H1 (cell line): ENCODE data around the gene SHMT2. TPM values are rescaled to one million over a fixed set of nuclear protein-coding genes. Genes with fewer than 3 reads are reported as not detected.

Experiments
- CTCF ChIA-PET: fragments of 300-600 bp; sonication (Branson Sonifier 250); formaldehyde crosslinking; loops from one replicate; lab custom pipeline; 2021; ENCODE audit not compliant: partially characterized antibody; lab: Charles Lee
- POLR2A ChIA-PET: fragments of 300-600 bp; sonication (Branson Sonifier 250); formaldehyde crosslinking; loops from one replicate; lab custom pipeline; 2021; ENCODE audit warnings: inconsistent platforms; ENCODE audit not compliant: partially characterized antibody; lab: Charles Lee
- DNase-seq, 2 experiments: peaks; one replicate each; pipeline versions ENCODE4 v3.0.0 to v3.0.0-alpha.2; 2010 to 2022; ENCODE audit warnings: low spot score in 2 of 2, low read depth in 1 of 2, mixed read lengths in 1 of 2
- FAIRE-seq: peaks from 2 replicates; lab custom pipeline; 2011; peaks lifted over from hg19 to GRCh38; lab: Jason Lieb, UNC
- H2AFZ ChIP-seq: 2 replicates; pipeline ENCODE4 v1.8.1; 2012; ENCODE audit warnings: low read length, inconsistent platforms
- H2AK5ac ChIP-seq: 2 replicates; pipeline ENCODE4 v1.6.1; 2013; ENCODE audit warnings: low read depth, low read length
- H2BK120ac ChIP-seq: replicated peaks from 2 replicates; pipeline ENCODE3; 2013; ENCODE audit warnings: low read depth, low read length, inconsistent platforms
- H2BK12ac ChIP-seq: 2 replicates; pipeline ENCODE4 v1.6.1; 2013; ENCODE audit warnings: low read depth, low read length
- H2BK15ac ChIP-seq: 2 replicates; pipeline ENCODE4 v1.6.1; 2013; ENCODE audit warnings: low read length
- H2BK20ac ChIP-seq: 2 replicates; pipeline ENCODE4 v1.6.1; 2013; ENCODE audit warnings: low read length
- H2BK5ac ChIP-seq: 2 replicates; pipeline ENCODE4 v1.6.1; 2013; ENCODE audit warnings: low read depth, low read length
- H3K14ac ChIP-seq: 2 replicates; pipeline ENCODE4 v1.6.1; 2013; ENCODE audit warnings: inconsistent platforms; ENCODE audit not compliant: insufficient read length
- H3K18ac ChIP-seq: 2 replicates; pipeline ENCODE4 v1.6.1; 2013; ENCODE audit warnings: low read length; ENCODE audit errors: extremely low read depth
- H3K23ac ChIP-seq: 2 replicates; pipeline ENCODE4 v1.6.1; 2013; ENCODE audit warnings: inconsistent platforms; ENCODE audit not compliant: insufficient read length
- H3K23me2 ChIP-seq: 2 replicates; pipeline ENCODE4 v1.6.1; 2013; ENCODE audit warnings: low read depth, low read length
- H3K27ac ChIP-seq: 2 replicates; pipeline ENCODE4 v1.6.1; 2011; ENCODE audit warnings: low read depth, low read length, inconsistent platforms
- H3K27me3 ChIP-seq, 4 experiments: replicated peaks in 1 of 4; 1 replicate in 1 of 4; 2 replicates in 3 of 4; pipeline versions ENCODE4 v1.6.1 to v1.8.1; 2011 to 2013; ENCODE audit warnings: low read length in 3 of 4, mild to moderate bottlenecking in 3 of 4, inconsistent platforms in 2 of 4, mixed read lengths in 2 of 4, moderate library complexity in 1 of 4; ENCODE audit not compliant: control insufficient read depth in 3 of 4, insufficient read depth in 3 of 4; ENCODE audit errors: extremely low read depth in 1 of 4
- H3K36me3 ChIP-seq, 4 experiments: 2 replicates each; pipeline versions ENCODE4 v1.6.1 to v1.8.1; 2011 to 2013; ENCODE audit warnings: mild to moderate bottlenecking in 4 of 4, low read length in 3 of 4, moderate library complexity in 2 of 4, control low read depth in 1 of 4, inconsistent platforms in 1 of 4; ENCODE audit not compliant: insufficient read depth in 4 of 4, control insufficient read depth in 2 of 4
- H3K4ac ChIP-seq: replicated peaks from 2 replicates; pipeline ENCODE3; 2013; ENCODE audit warnings: low read length, low read depth, mixed read lengths, inconsistent platforms; ENCODE audit not compliant: insufficient read length
- H3K4me1 ChIP-seq, 4 experiments: replicated peaks in 1 of 4; 1 replicate in 1 of 4; 2 replicates in 3 of 4; pipeline versions ENCODE4 v1.6.1 to v1.8.1; 2011 to 2013; ENCODE audit warnings: low read length in 3 of 4, inconsistent platforms in 2 of 4, mixed read lengths in 1 of 4; ENCODE audit not compliant: insufficient read depth in 4 of 4, control insufficient read depth in 3 of 4
- H3K4me2 ChIP-seq, 2 experiments: 2 replicates each; pipeline versions ENCODE4 v1.6.1 to v1.8.1; 2011 to 2013; ENCODE audit warnings: low read depth in 2 of 2, low read length in 2 of 2, control low read depth in 1 of 2, inconsistent platforms in 1 of 2, mild to moderate bottlenecking in 1 of 2; ENCODE audit not compliant: insufficient read depth in 1 of 2
- H3K4me3 ChIP-seq, 4 experiments: fragments of 200-600, 300-600 bp in 1 of 4; sonication (generic), shearing (Covaris generic), sonication (Bioruptor Twin) in 1 of 4; 2 replicates each; pipeline versions ENCODE4 v1.5.1 to v1.8.1; 2011 to 2016; ENCODE audit warnings: low read length in 4 of 4, low read depth in 3 of 4, control low read depth in 2 of 4, inconsistent platforms in 2 of 4, mild to moderate bottlenecking in 2 of 4, mixed read lengths in 1 of 4, moderate library complexity in 1 of 4; ENCODE audit not compliant: insufficient read depth in 2 of 4; ENCODE audit errors: extremely low read depth in 1 of 4
- H3K56ac ChIP-seq: replicated peaks from 2 replicates; pipeline ENCODE3; 2013; ENCODE audit warnings: low read depth, mild to moderate bottlenecking, mixed read lengths, low read length, inconsistent platforms; ENCODE audit not compliant: insufficient read length
- H3K79me1 ChIP-seq: 2 replicates; pipeline ENCODE4 v1.6.1; 2013; ENCODE audit warnings: low read depth, low read length, control low read depth
- H3K79me2 ChIP-seq, 2 experiments: 2 replicates each; pipeline versions ENCODE4 v1.6.1 to v1.8.1; 2012 to 2013; ENCODE audit warnings: low read length in 2 of 2, mild to moderate bottlenecking in 2 of 2, inconsistent platforms in 1 of 2; ENCODE audit not compliant: insufficient read depth in 2 of 2, control insufficient read depth in 1 of 2
- H3K9ac ChIP-seq, 4 experiments: replicated peaks in 1 of 4; 1 replicate in 1 of 4; 2 replicates in 3 of 4; pipeline versions ENCODE4 v1.6.1 to v1.8.1; 2011 to 2013; ENCODE audit warnings: low read depth in 3 of 4, low read length in 3 of 4, control low read depth in 2 of 4, mild to moderate bottlenecking in 2 of 4, moderate library complexity in 2 of 4, inconsistent platforms in 1 of 4; ENCODE audit errors: extremely low read depth in 1 of 4
- H3K9me3 ChIP-seq, 2 experiments: 2 replicates each; pipeline versions ENCODE4 v1.6.1 to v1.8.1; 2012 to 2013; ENCODE audit warnings: mild to moderate bottlenecking in 2 of 2, moderate library complexity in 2 of 2, control low read depth in 1 of 2, inconsistent platforms in 1 of 2, low read depth in 1 of 2, low read length in 1 of 2, mixed read lengths in 1 of 2; ENCODE audit not compliant: insufficient read depth in 2 of 2
- H4K20me1 ChIP-seq, 2 experiments: replicated peaks in 1 of 2; 2 replicates each; pipeline versions ENCODE3 to v1.8.1; 2011 to 2013; ENCODE audit warnings: inconsistent platforms in 2 of 2, low read length in 2 of 2, mild to moderate bottlenecking in 1 of 2; ENCODE audit not compliant: insufficient read depth in 2 of 2, control insufficient read depth in 1 of 2
- H4K5ac ChIP-seq: 2 replicates; pipeline ENCODE4 v1.6.1; 2013; ENCODE audit warnings: low read length, low read depth, mixed read lengths, inconsistent platforms; ENCODE audit not compliant: insufficient read length
- H4K8ac ChIP-seq: 2 replicates; pipeline ENCODE4 v1.8.0; 2013; ENCODE audit warnings: mild to moderate bottlenecking, moderate library complexity, low read length, inconsistent platforms; ENCODE audit not compliant: insufficient read depth; ENCODE audit errors: extremely low read depth
- H4K91ac ChIP-seq: replicated peaks from 2 replicates; pipeline ENCODE3; 2013; ENCODE audit warnings: low read length, mixed read lengths, inconsistent platforms; ENCODE audit not compliant: insufficient read length
- CBX8 ChIP-seq: fragments of 300-800, 300-1000 bp; sonication (generic); IDR thresholded peaks from 2 replicates; pipeline ENCODE4 v1.7.1; 2016; ENCODE audit warnings: low read depth, low read length, borderline replicate concordance
- E2F6 ChIP-seq: IDR thresholded peaks from 2 replicates; pipeline ENCODE4 v1.6.1; 2012; ENCODE audit warnings: inconsistent platforms
- EZH2 ChIP-seq: fragments of 200-600 bp; sonication (generic); IDR thresholded peaks from 2 replicates; pipeline ENCODE4 v1.7.1; 2012; ENCODE audit warnings: low read depth, mild to moderate bottlenecking, moderate library complexity, low read length, inconsistent platforms; ENCODE audit not compliant: severe bottlenecking
- GTF2F1 ChIP-seq: IDR thresholded peaks from 2 replicates; pipeline ENCODE4 v1.6.1; 2012; ENCODE audit warnings: low read depth, low read length, improper control_type of control experiment, borderline replicate concordance
- HDAC6 ChIP-seq: IDR thresholded peaks from one replicate; pipeline ENCODE4 v1.7.1; 2012; ENCODE audit warnings: low read depth, mild to moderate bottlenecking, inconsistent platforms, low read length, moderate library complexity
- JUN ChIP-seq: IDR thresholded peaks from 2 replicates; pipeline ENCODE4 v1.6.1; 2011; ENCODE audit warnings: low read depth, mild to moderate bottlenecking, improper control_type of control experiment, low read length
- MAFK ChIP-seq: IDR thresholded peaks from 2 replicates; pipeline ENCODE4 v1.6.1; 2012; ENCODE audit warnings: low read depth, mild to moderate bottlenecking, improper control_type of control experiment, low read length
- POLR2AphosphoS5 ChIP-seq: IDR thresholded peaks from 2 replicates; pipeline ENCODE4 v1.6.1; 2011; ENCODE audit warnings: low read depth, low read length
- SP1 ChIP-seq: IDR thresholded peaks from 2 replicates; pipeline ENCODE4 v1.6.1; 2011; ENCODE audit warnings: low read depth, low read length
- SP2 ChIP-seq: IDR thresholded peaks from 2 replicates; pipeline ENCODE4 v1.6.1; 2012; ENCODE audit warnings: mild to moderate bottlenecking, low read length, inconsistent platforms
- USF2 ChIP-seq: IDR thresholded peaks from 2 replicates; pipeline ENCODE4 v1.6.1; 2011; ENCODE audit warnings: low read length, improper control_type of control experiment
- YY1 ChIP-seq: IDR thresholded peaks from 2 replicates; pipeline ENCODE4 v1.6.1; 2011; ENCODE audit warnings: low read depth, mild to moderate bottlenecking, low read length
- ZNF274 ChIP-seq: IDR thresholded peaks from 2 replicates; pipeline ENCODE4 v1.7.0; 2012; ENCODE audit warnings: low read length, borderline replicate concordance; ENCODE audit errors: extremely low read depth
- WGBS, 2 experiments: shearing (Covaris generic) in 1 of 2; methylation state at CpG; one replicate each; pipeline versions ENCODE4 v1.1.6 to v1.1.7; 2013 to 2015; ENCODE audit warnings: low lambda C conversion rate in 2 of 2, mixed read lengths in 2 of 2, inconsistent platforms in 1 of 2, low coverage in 1 of 2, missing lambda C conversion rate in 1 of 2; ENCODE audit not compliant: insufficient replicate concordance in 2 of 2, insufficient coverage in 1 of 2, insufficient read length in 1 of 2; ENCODE audit errors: extremely low coverage in 1 of 2, missing lambda C conversion rate in 1 of 2; 5-methylcytosine and 5-hydroxymethylcytosine counted together
- polyA plus RNA-seq, 7 experiments: library from polyadenylated mRNA; depleted of rRNA in 3 of 7; stranded (reverse) in 5 of 7; unstranded in 2 of 7; fragments of >200 nt in 5 of 7; fragments of 200-250 nt in 2 of 7; gene quantifications; 1 replicate in 5 of 7; 2 replicates in 1 of 7; 4 replicates in 1 of 7; pipeline versions ENCODE4 v1.2.1 to v1.2.3, GENCODE V29; 2011 to 2013; ENCODE audit warnings: missing spikeins in 2 of 7, mixed read lengths in 2 of 7
- total RNA-seq: library from RNA; stranded (reverse); fragmentation: NEBNext Ultra II Directional; extraction: Animal tissue kit (Norgen Biotek cat#: 25700); gene quantifications from 2 replicates; pipeline ENCODE4 v1.2.1, GENCODE V29; 2021

The SHMT2 gene
- total and polyA plus RNA-seq, 2 of the 8 experiments (the other 6 are each of a cell fraction or from before 2014, with no cell fraction given) = 274 to 520 TPM

GRCh38 chr12:57196956-57197355 is 32.6 kb upstream of the SHMT2 start:
- no peaks in the 10 kb centered on the region for H3K79me2 ChIP-seq
- H3K27me3 ChIP-seq = no peaks in the 10 kb centered on the region
- no peaks in the 10 kb centered on the region for H3K9me3 ChIP-seq
- H4K91ac ChIP-seq = no peak overlapping the region
- no peak overlapping the region for H3K4ac ChIP-seq
- H2BK20ac ChIP-seq = no peak overlapping the region
- peaks cover under 1% of the 10 kb centered on the region; the same call in 1 of the 2 replicates for H3K23me2 ChIP-seq
- no peak overlapping the region for H2BK12ac ChIP-seq
- CTCF ChIA-PET = interaction anchor here (0.6 to 20.9 kb wide), 4 partner anchors 10 to 34 kb away, joined by 3 to 389 read pairs (median 19); no protein-coding TSS in a partner anchor
- H3K56ac ChIP-seq = no peak overlapping the region
- no peak overlapping the region for H3K4me3 ChIP-seq
- no peak for FAIRE-seq
- H4K5ac ChIP-seq = no peak overlapping the region
- H3K36me3 ChIP-seq = peaks cover 70 to 99% (median 91%) of the 10 kb centered on the region in 4 experiments
- 93% methylated on average over 22 of the region's 22 CpGs; no CpG with 5 or more reads in 1 of the 2 experiments for WGBS, 2 experiments
- no peak overlapping the region for H3K9ac ChIP-seq
- no peak overlapping the region for H3K4me2 ChIP-seq
- no peak overlapping the region for H4K8ac ChIP-seq
- no peak overlapping the region for H2BK5ac ChIP-seq
- no peak overlapping the region for H2BK120ac ChIP-seq
- no peak overlapping the region for H3K23ac ChIP-seq
- H3K79me1 ChIP-seq = no peaks in the 10 kb centered on the region; the same call in 1 of the 2 replicates
- H4K20me1 ChIP-seq = peaks cover 6 to 28% of the 10 kb centered on the region in 2 experiments
- H2AFZ ChIP-seq = no peak overlapping the region
- no peak overlapping the region for H3K18ac ChIP-seq
- no peak overlapping the region for H2BK15ac ChIP-seq
- H3K27ac ChIP-seq = no peak overlapping the region
- no peaks in the 10 kb centered on the region for H3K4me1 ChIP-seq
- POLR2A ChIA-PET = interaction anchor here (1.0 to 6.4 kb wide), 11 partner anchors 11 to 56 kb away, joined by 3 to 53 read pairs (median 5); partner anchors contain the start of gene SHMT2
- no peak overlapping the region for H2AK5ac ChIP-seq
- no peak for DNase-seq
- no peak overlapping the region for H3K14ac ChIP-seq
- TF ChIP-seq SP1 = no peak
- TF ChIP-seq MAFK = no peak
- TF ChIP-seq ZNF274 = no peak
- no peak for TF ChIP-seq EZH2
- no peak for TF ChIP-seq CBX8
- TF ChIP-seq E2F6 = no peak
- TF ChIP-seq SP2 = no peak
- TF ChIP-seq JUN = no peak
- no peak for TF ChIP-seq GTF2F1
- no peak for TF ChIP-seq HDAC6
- TF ChIP-seq POLR2AphosphoS5 = no peak
- TF ChIP-seq YY1 = no peak
- no peak for TF ChIP-seq USF2
